ENCODE data around the gene TUBA3E.

- TF ChIP-seq YY1 (IDR thresholded peaks at IDR 0.05; ENCODE audit: insufficient read depth, insufficient read length) (no peak), SUZ12 (IDR thresholded peaks at IDR 0.05; ENCODE audit: extremely low read depth, insufficient read depth, insufficient read length) (no peak), ZNF274 (IDR thresholded peaks at IDR 0.05; ENCODE audit: low read depth, low read length) (no peak)
These were observed 41.6 kb downstream of the TUBA3E start for GRCh38 chr2:130156624-130157004.
